GM23338 (cell line): ENCODE results near the gene GATAD2B. TPM values are rescaled to one million over a fixed set of nuclear protein-coding genes. Genes with fewer than 3 reads are reported as not detected.

Experiments
- ATAC-seq: fragments of 200-7000 bp; cut with Tn5 transposase; 3 replicates; pipeline ENCODE4 v1.9.1; 2020
- DNase-seq: peaks from one replicate; pipeline ENCODE4 v3.0.0-alpha.2; 2015; ENCODE audit warnings: low spot score
- H2AFZ ChIP-seq: fragments of 200-600 bp; sonication (generic); 2 replicates; pipeline ENCODE4 v1.8.0; 2016; ENCODE audit warnings: antibody characterized with exemption, mild to moderate bottlenecking, moderate library complexity
- H3F3A ChIP-seq: fragments of 200-600 bp; sonication (generic); replicated peaks from 2 replicates; pipeline ENCODE4 v1.8.0; 2017; ENCODE audit warnings: antibody characterized with exemption, mixed run types, low read depth
- H3K27ac ChIP-seq: fragments of 200-600 bp; sonication (generic); 2 replicates; pipeline ENCODE4 v1.6.1; 2016; ENCODE audit warnings: low read depth
- H3K27me3 ChIP-seq: fragments of 200-600 bp; sonication (generic); 2 replicates; pipeline ENCODE4 v1.8.0; 2016; ENCODE audit warnings: mild to moderate bottlenecking, mixed run types, moderate library complexity; ENCODE audit not compliant: insufficient read depth
- H3K36me3 ChIP-seq: fragments of 200-600 bp; sonication (generic); 2 replicates; pipeline ENCODE4 v1.8.0; 2016; ENCODE audit warnings: mild to moderate bottlenecking; ENCODE audit not compliant: insufficient read depth
- H3K4me1 ChIP-seq: fragments of 200-600 bp; sonication (generic); 2 replicates; pipeline ENCODE4 v1.8.0; 2016; ENCODE audit warnings: mild to moderate bottlenecking, moderate library complexity; ENCODE audit not compliant: insufficient read depth
- H3K4me2 ChIP-seq: fragments of 200-600 bp; sonication (generic); 2 replicates; pipeline ENCODE4 v1.7.1; 2017; ENCODE audit warnings: mixed run types
- H3K4me3 ChIP-seq: fragments of 200-600 bp; sonication (generic); 2 replicates; pipeline ENCODE4 v1.6.1; 2016; ENCODE audit warnings: mixed run types
- H3K79me2 ChIP-seq: fragments of 200-600 bp; sonication (generic); replicated peaks from 2 replicates; pipeline ENCODE4 v1.8.0; 2017; ENCODE audit warnings: mild to moderate bottlenecking; ENCODE audit not compliant: insufficient read depth
- H3K9me2 ChIP-seq: fragments of 200-600 bp; sonication (generic); 2 replicates; pipeline ENCODE4 v1.8.0; 2017; ENCODE audit not compliant: insufficient read depth
- H4K20me1 ChIP-seq: fragments of 200-600 bp; sonication (generic); replicated peaks from 2 replicates; pipeline ENCODE4 v1.8.0; 2017; ENCODE audit warnings: mild to moderate bottlenecking; ENCODE audit not compliant: insufficient read depth
- H3K27ac Mint-ChIP-seq: 2 replicates; pipeline ENCODE4 v1.8.0; 2020; ENCODE audit warnings: inconsistent platforms, mild to moderate bottlenecking, moderate library complexity, mixed read lengths
- H3K27me3 Mint-ChIP-seq: 3 replicates; pipeline ENCODE4 v1.8.0; 2022; ENCODE audit warnings: low read depth, mild to moderate bottlenecking, moderate library complexity, mixed read lengths, inconsistent platforms; ENCODE audit not compliant: insufficient read depth, poor library complexity
- H3K36me3 Mint-ChIP-seq: 3 replicates; pipeline ENCODE4 v1.8.0; 2021; ENCODE audit warnings: low read depth, mild to moderate bottlenecking, inconsistent platforms, moderate library complexity, mixed read lengths
- H3K4me1 Mint-ChIP-seq: 3 replicates; pipeline ENCODE4 v1.8.0; 2020; ENCODE audit warnings: mild to moderate bottlenecking, inconsistent platforms, mixed read lengths
- H3K4me3 Mint-ChIP-seq: 3 replicates; pipeline ENCODE4 v1.8.0; 2021; ENCODE audit warnings: moderate library complexity, mild to moderate bottlenecking, inconsistent platforms, mixed read lengths
- H3K9me3 Mint-ChIP-seq: 3 replicates; pipeline ENCODE4 v1.8.0; 2020; ENCODE audit warnings: moderate library complexity, mild to moderate bottlenecking, inconsistent platforms, mixed read lengths
- CREB1 ChIP-seq: fragments of 250-450 bp; sonication (Bioruptor Pico); IDR thresholded peaks from 2 replicates; pipeline ENCODE4 v1.5.0; 2020; ENCODE audit warnings: low read depth, mild to moderate bottlenecking, moderate library complexity
- ETS1 ChIP-seq: IDR thresholded peaks from 2 replicates; pipeline ENCODE4 v1.6.1; 2016; ENCODE audit warnings: antibody characterized with exemption
- EZH2 ChIP-seq: fragments of 200-600 bp; sonication (generic); IDR thresholded peaks from one replicate; pipeline ENCODE4 v1.8.0; 2017; ENCODE audit warnings: antibody characterized with exemption, mild to moderate bottlenecking, low read depth; ENCODE audit not compliant: unreplicated experiment
- EZH2phosphoT487 ChIP-seq: fragments of 200-600 bp; sonication (generic); IDR thresholded peaks from one replicate; pipeline ENCODE4 v1.8.1; 2018; ENCODE audit warnings: antibody characterized with exemption; ENCODE audit not compliant: unreplicated experiment
- JUNB ChIP-seq: IDR thresholded peaks from one replicate; pipeline ENCODE4 v1.6.1; 2016; ENCODE audit warnings: antibody characterized with exemption; ENCODE audit not compliant: unreplicated experiment
- NANOG ChIP-seq: IDR thresholded peaks from 2 replicates; pipeline ENCODE4 v1.6.1; 2016; ENCODE audit warnings: antibody characterized with exemption, borderline replicate concordance
- POLR2AphosphoS5 ChIP-seq: IDR thresholded peaks from 2 replicates; pipeline ENCODE4 v1.6.1; 2016; ENCODE audit warnings: antibody characterized with exemption, low read depth
- STAT1 ChIP-seq: IDR thresholded peaks from one replicate; pipeline ENCODE4 v1.6.1; 2016; ENCODE audit warnings: antibody characterized with exemption; ENCODE audit not compliant: unreplicated experiment
- ZNF114 ChIP-seq: fragments of 250-450 bp; sonication (Bioruptor Pico); IDR thresholded peaks from 2 replicates; pipeline ENCODE4 v1.5.0; 2020; ENCODE audit warnings: mild to moderate bottlenecking, moderate library complexity
- ZNF331 ChIP-seq: fragments of 250-450 bp; sonication (Bioruptor Pico); IDR thresholded peaks from 2 replicates; pipeline ENCODE4 v1.5.0; 2020; ENCODE audit warnings: low read depth, mild to moderate bottlenecking, moderate library complexity
- ZNF462 ChIP-seq: fragments of 250-450 bp; sonication (Bioruptor Pico); IDR thresholded peaks from 2 replicates; pipeline ENCODE4 v1.5.0; 2020; ENCODE audit warnings: mild to moderate bottlenecking, moderate library complexity
- polyA plus RNA-seq: library from polyadenylated mRNA; unstranded; fragments of >200 nt; fragmentation: Nextera tagmentation; extraction: Ambion mirVana; gene quantifications from 2 replicates; pipeline ENCODE4 v1.2.1, GENCODE V29; 2016
- total RNA-seq: library from RNA; depleted of rRNA; stranded (reverse); fragments of >200 nt; shearing (Covaris generic); gene quantifications from 2 replicates; pipeline ENCODE4 v1.2.3, GENCODE V29; 2014
- TF ChIP-seq, protein P1 (sequence below), 2 experiments: fragments of 200-600 bp in 1 of 2; sonication (generic) in 1 of 2; conservative IDR thresholded peaks; 2 replicates each; pipeline versions ENCODE4 v1.5.1 to v1.6.1; 2016 to 2017; ENCODE audit warnings: antibody characterized with exemption in 2 of 2, low read depth in 2 of 2, mild to moderate bottlenecking in 2 of 2, moderate library complexity in 1 of 2
- TF ChIP-seq, protein P2 (sequence below): IDR thresholded peaks from one replicate; pipeline ENCODE4 v1.6.1; 2018; ENCODE audit warnings: antibody characterized with exemption; ENCODE audit not compliant: unreplicated experiment

The GATAD2B gene
- total and polyA plus RNA-seq, 2 experiments from 2014 or later: 5.2 to 17.8 TPM

- no peak for DNase-seq
- H3K4me3 ChIP-seq: no peak overlapping the region
- Mint-ChIP-seq H3K4me3 (no peak overlapping the region), H3K27me3 (peaks cover under 1% of the 10 kb centered on the region), H3K36me3 (peaks cover 4% of the 10 kb centered on the region; the same call in 1 of the 3 replicates), H3K27ac (no peak overlapping the region), H3K4me1 (no peaks in the 10 kb centered on the region), H3K9me3 (no peaks in the 10 kb centered on the region)
- H3F3A ChIP-seq: 0 out of 2 replicates have a peak, but pooled peaks cover 4% of the 10 kb centered on the region
- H3K36me3 ChIP-seq: no peaks in the 10 kb centered on the region; the same call in none of the 2 replicates
- H3K9me2 ChIP-seq: no peaks in the 10 kb centered on the region
- H3K4me1 ChIP-seq: peaks cover 5% of the 10 kb centered on the region; the same call in 1 of the 2 replicates
- peaks cover 37% of the 10 kb centered on the region for H4K20me1 ChIP-seq
- no peaks in the 10 kb centered on the region for H3K27me3 ChIP-seq
- H3K4me2 ChIP-seq: no peak overlapping the region
- H3K27ac ChIP-seq: peak overlapping the region; percentile 27; the same call in 1 of the 2 replicates
- no peak overlapping the region for H2AFZ ChIP-seq
- TF ChIP-seq, protein P1, sequence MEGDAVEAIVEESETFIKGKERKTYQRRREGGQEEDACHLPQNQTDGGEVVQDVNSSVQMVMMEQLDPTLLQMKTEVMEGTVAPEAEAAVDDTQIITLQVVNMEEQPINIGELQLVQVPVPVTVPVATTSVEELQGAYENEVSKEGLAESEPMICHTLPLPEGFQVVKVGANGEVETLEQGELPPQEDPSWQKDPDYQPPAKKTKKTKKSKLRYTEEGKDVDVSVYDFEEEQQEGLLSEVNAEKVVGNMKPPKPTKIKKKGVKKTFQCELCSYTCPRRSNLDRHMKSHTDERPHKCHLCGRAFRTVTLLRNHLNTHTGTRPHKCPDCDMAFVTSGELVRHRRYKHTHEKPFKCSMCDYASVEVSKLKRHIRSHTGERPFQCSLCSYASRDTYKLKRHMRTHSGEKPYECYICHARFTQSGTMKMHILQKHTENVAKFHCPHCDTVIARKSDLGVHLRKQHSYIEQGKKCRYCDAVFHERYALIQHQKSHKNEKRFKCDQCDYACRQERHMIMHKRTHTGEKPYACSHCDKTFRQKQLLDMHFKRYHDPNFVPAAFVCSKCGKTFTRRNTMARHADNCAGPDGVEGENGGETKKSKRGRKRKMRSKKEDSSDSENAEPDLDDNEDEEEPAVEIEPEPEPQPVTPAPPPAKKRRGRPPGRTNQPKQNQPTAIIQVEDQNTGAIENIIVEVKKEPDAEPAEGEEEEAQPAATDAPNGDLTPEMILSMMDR (conservative IDR thresholded peaks at IDR 0.05; ENCODE audit: low read depth in 2 of 2): no peak
- TF ChIP-seq POLR2AphosphoS5: no peak
- no peak for TF ChIP-seq CREB1
- TF ChIP-seq ETS1: no peak
- TF ChIP-seq EZH2phosphoT487: no peak
- no peak for TF ChIP-seq JUNB
- no peak for TF ChIP-seq ZNF462 (CRISPR knock-in tag)
- TF ChIP-seq ZNF331: no peak
- TF ChIP-seq NANOG: no peak
- no peak for TF ChIP-seq ZNF114 (CRISPR knock-in tag)
- TF ChIP-seq EZH2: no peak
- TF ChIP-seq STAT1: no peak
- TF ChIP-seq, protein P2, sequence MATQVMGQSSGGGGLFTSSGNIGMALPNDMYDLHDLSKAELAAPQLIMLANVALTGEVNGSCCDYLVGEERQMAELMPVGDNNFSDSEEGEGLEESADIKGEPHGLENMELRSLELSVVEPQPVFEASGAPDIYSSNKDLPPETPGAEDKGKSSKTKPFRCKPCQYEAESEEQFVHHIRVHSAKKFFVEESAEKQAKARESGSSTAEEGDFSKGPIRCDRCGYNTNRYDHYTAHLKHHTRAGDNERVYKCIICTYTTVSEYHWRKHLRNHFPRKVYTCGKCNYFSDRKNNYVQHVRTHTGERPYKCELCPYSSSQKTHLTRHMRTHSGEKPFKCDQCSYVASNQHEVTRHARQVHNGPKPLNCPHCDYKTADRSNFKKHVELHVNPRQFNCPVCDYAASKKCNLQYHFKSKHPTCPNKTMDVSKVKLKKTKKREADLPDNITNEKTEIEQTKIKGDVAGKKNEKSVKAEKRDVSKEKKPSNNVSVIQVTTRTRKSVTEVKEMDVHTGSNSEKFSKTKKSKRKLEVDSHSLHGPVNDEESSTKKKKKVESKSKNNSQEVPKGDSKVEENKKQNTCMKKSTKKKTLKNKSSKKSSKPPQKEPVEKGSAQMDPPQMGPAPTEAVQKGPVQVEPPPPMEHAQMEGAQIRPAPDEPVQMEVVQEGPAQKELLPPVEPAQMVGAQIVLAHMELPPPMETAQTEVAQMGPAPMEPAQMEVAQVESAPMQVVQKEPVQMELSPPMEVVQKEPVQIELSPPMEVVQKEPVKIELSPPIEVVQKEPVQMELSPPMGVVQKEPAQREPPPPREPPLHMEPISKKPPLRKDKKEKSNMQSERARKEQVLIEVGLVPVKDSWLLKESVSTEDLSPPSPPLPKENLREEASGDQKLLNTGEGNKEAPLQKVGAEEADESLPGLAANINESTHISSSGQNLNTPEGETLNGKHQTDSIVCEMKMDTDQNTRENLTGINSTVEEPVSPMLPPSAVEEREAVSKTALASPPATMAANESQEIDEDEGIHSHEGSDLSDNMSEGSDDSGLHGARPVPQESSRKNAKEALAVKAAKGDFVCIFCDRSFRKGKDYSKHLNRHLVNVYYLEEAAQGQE: no peak
- ATAC-seq: no peak
- H3K79me2 ChIP-seq: peaks cover 98% of the 10 kb centered on the region
These were observed 34.2 kb downstream of the GATAD2B start for GRCh38 chr1:153888533-153888932.
